HFFc6 (cell line): ENCODE measurements around the gene SSU72. TPM values are rescaled to one million over a fixed set of nuclear protein-coding genes. Genes with fewer than 3 reads are reported as not detected.

Experiments
- DNase-seq: peaks from one replicate; pipeline ENCODE4 v3.0.0-alpha.2; 2018
- H3K27ac Mint-ChIP-seq: 2 replicates; pipeline ENCODE4 v1.8.0; 2020; ENCODE audit warnings: mild to moderate bottlenecking, mixed read lengths
- H3K27me3 Mint-ChIP-seq: 2 replicates; pipeline ENCODE4 v1.8.0; 2021; ENCODE audit warnings: mild to moderate bottlenecking, moderate library complexity, mixed read lengths; ENCODE audit not compliant: insufficient read depth
- H3K36me3 Mint-ChIP-seq: 2 replicates; pipeline ENCODE4 v1.8.0; 2021; ENCODE audit warnings: low read depth, mixed read lengths
- H3K4me1 Mint-ChIP-seq: 2 replicates; pipeline ENCODE4 v1.8.0; 2020; ENCODE audit warnings: low read depth, mixed read lengths
- H3K4me3 Mint-ChIP-seq: 2 replicates; pipeline ENCODE4 v1.8.0; 2020; ENCODE audit warnings: mild to moderate bottlenecking, moderate library complexity, mixed read lengths
- H3K9me3 Mint-ChIP-seq: 2 replicates; pipeline ENCODE4 v1.8.0; 2020; ENCODE audit warnings: mild to moderate bottlenecking, mixed read lengths
- total RNA-seq, 6 experiments: library from RNA; stranded (reverse); fragmentation: NEBNext Ultra II Directional; extraction: Animal tissue kit (Norgen Biotek cat#: 25700); gene quantifications; 2 replicates in 1 of 6; 3 replicates in 5 of 6; pipeline ENCODE4 v1.2.3, GENCODE V29; 2021
- TF ChIP-seq, protein P1 (sequence below): fragments of 200-600 bp; sonication (generic); IDR thresholded peaks from 2 replicates; pipeline ENCODE4 v1.5.0; 2021; ENCODE audit warnings: antibody characterized with exemption, mild to moderate bottlenecking

Gene SSU72
- total RNA-seq, 6 experiments from 2014 or later = 132 to 156 (median 137) TPM

DNA sequence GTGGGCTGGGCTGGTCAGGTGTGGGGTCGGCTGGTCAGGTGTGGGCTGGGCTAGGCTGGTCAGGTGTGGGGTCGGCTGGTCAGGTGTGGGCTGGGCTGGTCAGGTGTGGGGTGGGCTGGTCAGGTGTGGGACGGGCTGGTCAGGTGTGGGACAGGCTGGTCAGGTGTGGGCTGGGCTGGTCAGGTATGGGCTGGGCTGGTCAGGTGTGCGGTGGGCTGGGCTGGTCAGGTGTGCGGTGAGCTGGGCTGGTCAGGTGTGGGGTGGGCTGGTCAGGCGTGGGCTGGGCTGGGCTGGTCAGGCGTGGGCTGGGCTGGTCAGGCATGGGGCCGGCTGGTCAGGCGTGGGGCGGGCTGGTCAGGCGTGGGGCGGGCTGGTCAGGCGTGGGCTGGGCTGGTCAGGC, 31.6 kb upstream of the SSU72 start:
- DNase-seq = no peak
- no peaks in the 10 kb centered on the region for H3K36me3 Mint-ChIP-seq
- no peak overlapping the region for H3K4me3 Mint-ChIP-seq
- no peaks in the 10 kb centered on the region for H3K9me3 Mint-ChIP-seq
- H3K27ac Mint-ChIP-seq = no peak overlapping the region
- no peaks in the 10 kb centered on the region for H3K4me1 Mint-ChIP-seq
- TF ChIP-seq, protein P1, sequence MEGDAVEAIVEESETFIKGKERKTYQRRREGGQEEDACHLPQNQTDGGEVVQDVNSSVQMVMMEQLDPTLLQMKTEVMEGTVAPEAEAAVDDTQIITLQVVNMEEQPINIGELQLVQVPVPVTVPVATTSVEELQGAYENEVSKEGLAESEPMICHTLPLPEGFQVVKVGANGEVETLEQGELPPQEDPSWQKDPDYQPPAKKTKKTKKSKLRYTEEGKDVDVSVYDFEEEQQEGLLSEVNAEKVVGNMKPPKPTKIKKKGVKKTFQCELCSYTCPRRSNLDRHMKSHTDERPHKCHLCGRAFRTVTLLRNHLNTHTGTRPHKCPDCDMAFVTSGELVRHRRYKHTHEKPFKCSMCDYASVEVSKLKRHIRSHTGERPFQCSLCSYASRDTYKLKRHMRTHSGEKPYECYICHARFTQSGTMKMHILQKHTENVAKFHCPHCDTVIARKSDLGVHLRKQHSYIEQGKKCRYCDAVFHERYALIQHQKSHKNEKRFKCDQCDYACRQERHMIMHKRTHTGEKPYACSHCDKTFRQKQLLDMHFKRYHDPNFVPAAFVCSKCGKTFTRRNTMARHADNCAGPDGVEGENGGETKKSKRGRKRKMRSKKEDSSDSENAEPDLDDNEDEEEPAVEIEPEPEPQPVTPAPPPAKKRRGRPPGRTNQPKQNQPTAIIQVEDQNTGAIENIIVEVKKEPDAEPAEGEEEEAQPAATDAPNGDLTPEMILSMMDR = no peak
- peaks cover 8% of the 10 kb centered on the region; the same call in 1 of the 2 replicates for H3K27me3 Mint-ChIP-seq

DNA sequence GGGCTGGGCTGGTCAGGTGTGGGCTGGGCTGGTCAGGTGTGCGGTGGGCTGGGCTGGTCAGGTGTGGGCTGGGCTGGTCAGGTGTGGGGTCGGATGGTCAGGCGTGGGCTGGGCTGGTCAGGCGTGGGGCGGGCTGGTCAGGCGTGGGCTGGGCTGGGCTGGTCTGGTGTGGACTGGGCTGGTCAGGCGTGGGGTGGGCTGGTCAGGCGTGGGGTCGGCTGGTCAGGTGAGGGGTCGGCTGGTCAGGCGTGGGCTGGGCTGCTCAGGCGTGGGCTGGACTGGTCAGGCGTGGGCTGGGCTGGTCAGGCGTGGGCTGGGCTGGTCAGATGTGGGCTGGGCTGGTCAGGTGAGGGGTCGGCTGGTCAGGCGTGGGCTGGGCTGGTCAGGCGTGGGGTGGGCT, 31.1 kb upstream of the SSU72 start:
- Mint-ChIP-seq H3K27ac (no peak overlapping the region), H3K27me3 (peaks cover 8% of the 10 kb centered on the region; the same call in 1 of the 2 replicates), H3K9me3 (no peaks in the 10 kb centered on the region), H3K36me3 (no peaks in the 10 kb centered on the region), H3K4me3 (no peak overlapping the region), H3K4me1 (no peaks in the 10 kb centered on the region)
- DNase-seq = no peak
- TF ChIP-seq, protein P1 = no peak

DNA sequence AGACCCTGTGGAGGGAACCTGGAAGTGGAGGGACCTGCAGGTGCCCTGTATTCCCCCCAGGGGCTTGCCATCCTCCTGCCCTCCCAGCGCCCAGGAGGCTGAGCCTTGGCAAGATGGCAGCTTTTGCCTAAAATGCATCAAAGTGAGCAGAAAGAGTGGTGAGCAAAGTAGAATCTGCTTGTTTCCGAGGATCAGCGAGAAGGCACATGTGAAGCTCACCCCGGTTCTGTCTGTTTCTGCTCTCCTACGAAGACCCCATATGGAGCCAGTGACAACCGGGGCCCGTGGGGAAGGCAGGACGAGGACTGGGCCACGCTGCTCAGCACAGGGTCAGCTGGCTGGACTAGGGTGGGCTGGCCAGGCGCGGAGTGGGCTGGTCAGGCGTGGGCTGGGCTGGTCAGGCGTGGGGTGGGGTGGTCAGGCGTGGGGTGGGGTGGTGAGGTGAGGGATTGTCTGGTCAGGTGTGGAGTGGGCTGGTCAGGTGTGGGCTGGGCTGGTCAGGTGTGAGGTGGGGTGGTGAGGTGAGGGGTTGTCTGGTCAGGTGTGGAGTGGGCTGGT, 30.4 kb upstream of the SSU72 start:
- no peaks in the 10 kb centered on the region for H3K9me3 Mint-ChIP-seq
- no peaks in the 10 kb centered on the region for H3K4me1 Mint-ChIP-seq
- no peak overlapping the region for H3K27ac Mint-ChIP-seq
- TF ChIP-seq, protein P1 = no peak
- no peaks in the 10 kb centered on the region for H3K36me3 Mint-ChIP-seq
- H3K27me3 Mint-ChIP-seq = peaks cover 8% of the 10 kb centered on the region; the same call in 1 of the 2 replicates
- no peak overlapping the region for H3K4me3 Mint-ChIP-seq
- DNase-seq = no peak

DNA sequence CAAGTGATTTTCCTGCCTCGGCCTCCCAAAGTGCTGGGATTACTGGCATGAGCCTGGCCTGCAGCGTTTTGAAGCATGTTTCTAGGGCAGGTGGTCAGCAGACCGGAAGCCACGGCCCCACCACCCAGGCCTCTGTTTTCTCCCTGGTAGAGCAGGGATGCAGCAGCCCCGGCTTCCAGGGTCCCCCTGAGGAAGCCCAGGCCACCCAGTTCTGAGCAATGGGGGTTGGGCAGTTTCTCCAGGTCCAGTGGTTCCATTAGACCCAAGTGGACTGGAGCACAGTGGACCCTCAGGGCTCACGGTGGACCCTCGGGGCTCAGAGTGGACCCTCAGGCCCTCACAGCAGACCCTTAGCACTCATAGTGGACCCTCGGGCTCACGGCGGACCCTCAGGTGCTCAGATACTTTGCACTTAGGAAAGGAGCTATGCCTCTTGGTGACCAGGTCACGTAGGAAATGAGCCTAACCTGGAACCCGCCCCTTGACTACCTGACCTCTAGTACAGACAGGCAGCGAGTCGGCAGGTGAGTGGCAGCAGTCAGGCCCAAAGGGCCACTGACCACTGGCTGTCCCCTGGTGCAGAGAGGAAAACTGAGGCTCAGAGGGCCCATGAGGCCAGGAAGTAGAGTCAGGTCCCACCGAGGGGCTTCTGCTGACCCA, 29.8 kb upstream of the SSU72 start:
- Mint-ChIP-seq H3K4me3 (no peak overlapping the region), H3K36me3 (no peaks in the 10 kb centered on the region), H3K27me3 (peaks cover 8% of the 10 kb centered on the region; the same call in 1 of the 2 replicates), H3K9me3 (no peaks in the 10 kb centered on the region), H3K4me1 (no peaks in the 10 kb centered on the region), H3K27ac (no peak overlapping the region)
- TF ChIP-seq, protein P1 = no peak
- DNase-seq = no peak

DNA sequence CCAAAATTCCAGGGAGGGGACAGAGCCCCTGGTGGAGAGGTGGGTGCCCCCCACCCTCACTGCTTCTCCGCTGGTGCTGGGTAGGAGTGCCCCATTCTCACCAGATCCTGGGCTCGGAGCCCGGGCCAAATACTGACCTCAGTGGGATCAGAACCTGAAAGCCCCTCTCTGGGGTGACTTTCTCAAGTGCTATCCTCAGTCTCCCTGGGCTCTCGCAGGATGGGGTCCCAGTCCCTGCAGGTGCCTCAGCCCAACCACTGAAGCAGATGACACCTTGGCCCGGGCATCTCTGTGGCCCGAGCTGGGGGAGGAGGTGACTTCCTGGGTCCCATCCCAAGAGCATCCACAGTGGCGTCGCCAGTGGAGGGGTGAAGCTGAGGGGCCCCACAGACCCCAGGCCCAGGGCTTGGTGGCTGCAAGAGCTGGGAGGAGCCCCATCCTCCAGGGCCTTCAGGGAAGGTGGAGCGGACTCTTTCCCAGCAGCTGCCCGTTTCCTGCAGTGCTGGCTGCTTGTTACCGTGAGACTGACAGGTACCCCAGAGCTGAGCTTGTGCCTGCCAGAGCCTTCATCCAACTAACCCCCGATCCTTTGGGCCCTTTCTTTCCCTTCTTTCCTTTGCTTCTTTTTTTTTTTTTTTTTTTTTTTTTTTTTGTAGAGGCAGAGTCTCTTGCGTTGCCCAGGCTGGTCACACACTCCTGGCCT, 29.2 kb upstream of the SSU72 start:
- no peaks in the 10 kb centered on the region for H3K9me3 Mint-ChIP-seq
- H3K4me1 Mint-ChIP-seq = no peaks in the 10 kb centered on the region
- H3K4me3 Mint-ChIP-seq = no peak overlapping the region
- H3K27me3 Mint-ChIP-seq = peaks cover 8% of the 10 kb centered on the region; the same call in 1 of the 2 replicates
- H3K27ac Mint-ChIP-seq = no peak overlapping the region
- no peak for DNase-seq
- no peaks in the 10 kb centered on the region for H3K36me3 Mint-ChIP-seq
- TF ChIP-seq, protein P1 = no peak
